Measurements from ENCODE around the gene TAF13. TPM values are rescaled to one million over a fixed set of nuclear protein-coding genes. Genes with fewer than 3 reads are reported as not detected.
A peak's percentile ranks its signal among the peaks of the same experiment; 100 is the strongest.
"Not testable (repeated sequence)": the region's sequence is repeated elsewhere in the genome, so short reads cannot be mapped to it uniquely, and the experiment has no call there.

The TAF13 gene
- total RNA-seq, 2 experiments from 2014 or later: 28.4 to 29.0 TPM

GRCh38 chr1:109041621-109042468 is 34.0 kb downstream of the TAF13 start, which contains the start of gene WDR47:
Gene WDR47 (minus strand): TSS chr1:109042102. CDS start chr1:109023512, 18,590 bp downstream.
- intact Hi-C loops (cut with micrococcal nuclease): loop anchor here (1.0 to 2.0 kb wide), 5 partner anchors 34 to 79 kb away; partner anchors contain the start of genes CLCC1, TAF13 and TMEM167B
- Mint-ChIP-seq H3K4me1 (ENCODE audit: low read depth) (peaks cover 12% of the 10 kb centered on the region), H3K36me3 (no peaks in the 10 kb centered on the region), H3K9me3 (no peaks in the 10 kb centered on the region), H3K27me3 (no peaks in the 10 kb centered on the region), H3K27ac (peak within 1 kb of the TSS; percentile 76), H3K4me3 (peak within 1 kb of the TSS; percentile 84)
- DNase-seq: peak; percentile 97
- CTCF ChIA-PET: interaction anchor here (0.9 to 1.8 kb wide), 5 partner anchors 19 to 214 kb away, joined by 3 to 6 read pairs (median 5); partner anchors contain the start of gene CLCC1
- POLR2A ChIA-PET: interaction anchor here (0.6 to 1.7 kb wide), 8 partner anchors 16 to 80 kb away, joined by 3 to 12 read pairs (median 3); partner anchors contain the start of genes TAF13 and TMEM167B

GRCh38 chr1:109040989-109041620 is 34.7 kb downstream of the TAF13 start:
- Mint-ChIP-seq H3K27ac (peak overlapping the region; percentile 56), H3K4me1 (ENCODE audit: low read depth) (peaks cover 12% of the 10 kb centered on the region), H3K27me3 (no peaks in the 10 kb centered on the region), H3K4me3 (peak overlapping the region; percentile 84), H3K36me3 (no peaks in the 10 kb centered on the region), H3K9me3 (no peaks in the 10 kb centered on the region)
- ChIA-PET CTCF (interaction anchor here (1.2 to 1.8 kb wide), 3 partner anchors 71 to 213 kb away, joined by 5 to 6 read pairs (median 5); partner anchors contain the start of gene CLCC1), POLR2A (interaction anchor here (1.0 to 1.3 kb wide), 2 partner anchors 49 to 51 kb away, joined by 3 to 6 read pairs; partner anchors contain the start of gene TMEM167B)
- peak; percentile 37 for DNase-seq
- intact Hi-C loops (cut with micrococcal nuclease): no loop called here

GRCh38 chr1:109040627-109040988 is 35.2 kb downstream of the TAF13 start:
- H3K36me3 Mint-ChIP-seq: no peaks in the 10 kb centered on the region
- ChIA-PET POLR2A (no interaction called here), CTCF (no interaction called here)
- peak overlapping the region; percentile 84 for H3K4me3 Mint-ChIP-seq
- H3K4me1 Mint-ChIP-seq (ENCODE audit: low read depth): peaks cover 12% of the 10 kb centered on the region
- intact Hi-C loops (cut with micrococcal nuclease): no loop called here
- H3K9me3 Mint-ChIP-seq: no peaks in the 10 kb centered on the region
- no peak overlapping the region for H3K27ac Mint-ChIP-seq
- no peak for DNase-seq
- no peaks in the 10 kb centered on the region for H3K27me3 Mint-ChIP-seq

- intact Hi-C loops (cut with micrococcal nuclease): no loop called here
- Mint-ChIP-seq H3K4me1 (ENCODE audit: low read depth) (no peaks in the 10 kb centered on the region), H3K4me3 (no peak overlapping the region), H3K27me3 (no peaks in the 10 kb centered on the region), H3K27ac (no peak overlapping the region), H3K9me3 (no peaks in the 10 kb centered on the region), H3K36me3 (no peaks in the 10 kb centered on the region)
- ChIA-PET POLR2A (no interaction called here), CTCF (no interaction called here)
- DNase-seq: no peak
Observed at GRCh38 chr1:109034382-109034781, 41.4 kb downstream of the TAF13 start.

- DNase-seq; H3K27me3 Mint-ChIP-seq; H3K36me3 Mint-ChIP-seq; POLR2A ChIA-PET; intact Hi-C loops (cut with micrococcal nuclease); H3K4me3 Mint-ChIP-seq; H3K27ac Mint-ChIP-seq; H3K4me1 Mint-ChIP-seq (ENCODE audit: low read depth); H3K9me3 Mint-ChIP-seq; CTCF ChIA-PET: not testable (repeated sequence)
Observed at GRCh38 chr1:109029493-109029892, 46.3 kb downstream of the TAF13 start.

- CTCF ChIA-PET: interaction anchor here (1.3 to 1.6 kb wide), 4 partner anchors 11 to 329 kb away, joined by 3 to 4 read pairs (median 3); no protein-coding TSS in a partner anchor
- no peak for DNase-seq
- no peaks in the 10 kb centered on the region for H3K27me3 Mint-ChIP-seq
- H3K27ac Mint-ChIP-seq: no peak overlapping the region
- no peaks in the 10 kb centered on the region for H3K36me3 Mint-ChIP-seq
- intact Hi-C loops (cut with micrococcal nuclease): no loop called here
- no peaks in the 10 kb centered on the region for H3K9me3 Mint-ChIP-seq
- no peak overlapping the region for H3K4me3 Mint-ChIP-seq
- no peaks in the 10 kb centered on the region for H3K4me1 Mint-ChIP-seq (ENCODE audit: low read depth)
- POLR2A ChIA-PET: interaction anchor here (0.5 kb wide), 1 partner anchor 36 kb away, joined by 3 read pairs; no protein-coding TSS in a partner anchor
Observed at GRCh38 chr1:109027841-109028240, 48.0 kb downstream of the TAF13 start.

- no peak for DNase-seq
- Mint-ChIP-seq H3K4me1 (ENCODE audit: low read depth) (no peaks in the 10 kb centered on the region), H3K36me3 (peaks cover 2% of the 10 kb centered on the region), H3K9me3 (no peaks in the 10 kb centered on the region), H3K27me3 (no peaks in the 10 kb centered on the region), H3K27ac (no peak overlapping the region), H3K4me3 (no peak overlapping the region)
- POLR2A ChIA-PET: no interaction called here
- intact Hi-C loops (cut with micrococcal nuclease): no loop called here
- CTCF ChIA-PET: interaction anchor here (0.6 kb wide), 1 partner anchor 372 kb away, joined by 3 read pairs; the partner anchor contains the start of gene SORT1
Observed at GRCh38 chr1:109025694-109026093, 50.1 kb downstream of the TAF13 start.

GRCh38 chr1:109024646-109025045 is 51.2 kb downstream of the TAF13 start:
- Mint-ChIP-seq H3K27me3 (no peaks in the 10 kb centered on the region), H3K36me3 (peaks cover 7% of the 10 kb centered on the region), H3K4me1 (ENCODE audit: low read depth) (no peaks in the 10 kb centered on the region), H3K9me3 (no peaks in the 10 kb centered on the region), H3K27ac (no peak overlapping the region), H3K4me3 (no peak overlapping the region)
- ChIA-PET CTCF (no interaction called here), POLR2A (no interaction called here)
- intact Hi-C loops (cut with micrococcal nuclease): no loop called here
- DNase-seq: no peak

- Mint-ChIP-seq H3K27ac (no peak overlapping the region), H3K9me3 (peaks cover 6% of the 10 kb centered on the region), H3K4me3 (no peak overlapping the region), H3K36me3 (peaks cover 25% of the 10 kb centered on the region), H3K4me1 (ENCODE audit: low read depth) (no peaks in the 10 kb centered on the region), H3K27me3 (no peaks in the 10 kb centered on the region)
- ChIA-PET CTCF (no interaction called here), POLR2A (interaction anchor here (0.9 kb wide), 1 partner anchor 67 kb away, joined by 5 read pairs; no protein-coding TSS in a partner anchor)
- intact Hi-C loops (cut with micrococcal nuclease): no loop called here
- no peak for DNase-seq
Observed at GRCh38 chr1:109020693-109021257, 55.0 kb downstream of the TAF13 start.

- DNase-seq; H3K4me1 Mint-ChIP-seq (ENCODE audit: low read depth); H3K4me3 Mint-ChIP-seq; H3K27me3 Mint-ChIP-seq; H3K9me3 Mint-ChIP-seq; intact Hi-C loops (cut with micrococcal nuclease); H3K27ac Mint-ChIP-seq: not testable (repeated sequence)
- peaks cover 31% of the 10 kb centered on the region for H3K36me3 Mint-ChIP-seq
- ChIA-PET CTCF (interaction anchor here (0.6 to 1.2 kb wide), 3 partner anchors 10 to 95 kb away, joined by 3 read pairs; a partner anchor contains a TSS), POLR2A (interaction anchor here (0.7 kb wide), 1 partner anchor 169 kb away, joined by 3 read pairs; no protein-coding TSS in a partner anchor)
Observed at GRCh38 chr1:109017719-109018118, 58.1 kb downstream of the TAF13 start.

GRCh38 chr1:109017134-109017533 is 58.7 kb downstream of the TAF13 start:
- H3K4me3 Mint-ChIP-seq: no peak overlapping the region
- H3K4me1 Mint-ChIP-seq (ENCODE audit: low read depth): no peaks in the 10 kb centered on the region
- intact Hi-C loops (cut with micrococcal nuclease): no loop called here
- no peak for DNase-seq
- H3K27me3 Mint-ChIP-seq: no peaks in the 10 kb centered on the region
- ChIA-PET CTCF (interaction anchor here (0.6 to 1.2 kb wide), 3 partner anchors 11 to 96 kb away, joined by 3 read pairs; a partner anchor contains a TSS), POLR2A (no interaction called here)
- peaks cover 31% of the 10 kb centered on the region for H3K36me3 Mint-ChIP-seq
- H3K9me3 Mint-ChIP-seq: peaks cover 6% of the 10 kb centered on the region
- H3K27ac Mint-ChIP-seq: no peak overlapping the region

All from activated CD4-positive, alpha-beta memory T cell treated with anti-CD3 and anti-CD28 coated beads for 36 hours (primary cell).